Adipose tissue (tissue), 3 donors: ENCODE data around the gene SNRNP200. TPM values are rescaled to one million over a fixed set of nuclear protein-coding genes. Genes with fewer than 3 reads are reported as not detected.

Source experiments
- H3K27ac ChIP-seq: one replicate; pipeline ENCODE4 v1.5.1; 2013; ENCODE audit warnings: low read depth, low read length
- WGBS, 3 donors: extraction: QIAGEN DNeasy Blood & Tissue Kit; methylation state at CpG; one replicate each; pipeline ENCODE4 v1.1.7; 2013; 5-methylcytosine and 5-hydroxymethylcytosine counted together
- polyA plus RNA-seq, 3 donors: library from polyadenylated mRNA; stranded (reverse); fragments of 200-250 nt; gene quantifications; one replicate each; pipeline ENCODE4 v1.2.3, GENCODE V29; 2013
- donor health status: healthy with polysubstance abuse.
- donor health status: Bipolar disorder and iron deficiency.
- donor health status: healthy.

The SNRNP200 gene
- 10 to 100 TPM; 45.7 to 70.3 (median 50.2) TPM for polyA plus RNA-seq

- WGBS, 3 donors = 0 to 1% (median 1%) methylated on average over 57 to 61 of the region's 61 CpGs
- H3K27ac ChIP-seq = peak within 1 kb of the TSS; percentile 65
Measured at GRCh38 chr2:96305091-96305978, at the start of gene SNRNP200. SNRNP200 (minus strand) TSS chr2:96305546; CDS start chr2:96305437, 109 bp downstream.

- WGBS, 3 donors = 80 to 93% (median 83%) methylated on average over 4 of the region's 4 CpGs
- H3K27ac ChIP-seq = no peak overlapping the region
Measured at GRCh38 chr2:96354492-96354891, 49.1 kb upstream of the SNRNP200 start.

GRCh38 chr2:96353606-96354101 lies 48.3 kb upstream of the SNRNP200 start:
- 52 to 89% (median 67%) methylated on average over 4 of the region's 4 CpGs for WGBS, 3 donors

GRCh38 chr2:96353032-96353561 lies 47.8 kb upstream of the SNRNP200 start:
- no peak overlapping the region for H3K27ac ChIP-seq
- 48 to 70% (median 67%) methylated on average over 9 of the region's 9 CpGs for WGBS, 3 donors

More at GRCh38 chr2:96353606-96354101, 48.3 kb upstream of the SNRNP200 start:
- H3K27ac ChIP-seq = no peak overlapping the region

- WGBS, 3 donors = 92 to 97% (median 92%) methylated on average over 1 of the region's 1 CpG
- no peak overlapping the region for H3K27ac ChIP-seq
Measured at GRCh38 chr2:96347395-96347794, 42.0 kb upstream of the SNRNP200 start.

GRCh38 chr2:96345868-96346462 lies 40.6 kb upstream of the SNRNP200 start:
- 90 to 97% (median 91%) methylated on average over 6 of the region's 6 CpGs for WGBS, 3 donors
- no peak overlapping the region for H3K27ac ChIP-seq

- 72 to 74% (median 72%) methylated on average over 4 of the region's 4 CpGs for WGBS, 3 donors
Measured at GRCh38 chr2:96345438-96345837, 40.1 kb upstream of the SNRNP200 start.

GRCh38 chr2:96344011-96344410 lies 38.7 kb upstream of the SNRNP200 start:
- 83 to 96% (median 86%) methylated on average over 5 of the region's 5 CpGs for WGBS, 3 donors
- no peak overlapping the region for H3K27ac ChIP-seq

More at GRCh38 chr2:96345438-96345837, 40.1 kb upstream of the SNRNP200 start:
- no peak overlapping the region for H3K27ac ChIP-seq

- 79 to 85% (median 85%) methylated on average over 6 of the region's 6 CpGs for WGBS, 3 donors
- no peak overlapping the region for H3K27ac ChIP-seq
Measured at GRCh38 chr2:96342085-96342484, 36.7 kb upstream of the SNRNP200 start.

- 92 to 98% (median 96%) methylated on average over 14 of the region's 14 CpGs for WGBS, 3 donors
- H3K27ac ChIP-seq = no peak overlapping the region
Measured at GRCh38 chr2:96341641-96342040, 36.3 kb upstream of the SNRNP200 start.

GRCh38 chr2:96340493-96341414 lies 35.4 kb upstream of the SNRNP200 start:
- no peak overlapping the region for H3K27ac ChIP-seq
- WGBS, 3 donors = 93 to 97% (median 94%) methylated on average over 9 of the region's 9 CpGs

GRCh38 chr2:96336873-96337272 lies 31.5 kb upstream of the SNRNP200 start:
- H3K27ac ChIP-seq = no peak overlapping the region
- WGBS, 3 donors = 59 to 90% (median 68%) methylated on average over 3 of the region's 3 CpGs

GRCh38 chr2:96336104-96336775 lies 30.9 kb upstream of the SNRNP200 start:
- no peak overlapping the region for H3K27ac ChIP-seq
- WGBS, 3 donors = 16 to 20% (median 18%) methylated on average over 15 of the region's 15 CpGs

GRCh38 chr2:96333708-96334107 lies 28.4 kb upstream of the SNRNP200 start:
- H3K27ac ChIP-seq = no peak overlapping the region
- WGBS, 3 donors = 67 to 89% (median 68%) methylated on average over 3 of the region's 3 CpGs

GRCh38 chr2:96330407-96330806 lies 25.1 kb upstream of the SNRNP200 start:
- H3K27ac ChIP-seq = no peak overlapping the region
- 14 to 33% (median 26%) methylated on average over 1 of the region's 1 CpG for WGBS, 3 donors

- H3K27ac ChIP-seq = no peak overlapping the region
- WGBS, 3 donors = 80 to 99% (median 97%) methylated on average over 6 of the region's 6 CpGs
Measured at GRCh38 chr2:96329874-96330273, 24.5 kb upstream of the SNRNP200 start.

GRCh38 chr2:96329456-96329855 lies 24.1 kb upstream of the SNRNP200 start:
- WGBS, 3 donors = 33 to 64% (median 53%) methylated on average over 1 of the region's 1 CpG
- no peak overlapping the region for H3K27ac ChIP-seq
